SK-N-SH treated with all-trans-retinoic acid at 6 μM for 48 hours (cell line): ENCODE measurements around the gene ABCA7.

Experiments
- ATAC-seq: fragments of 200-7000 bp; cut with Tn5 transposase; 3 replicates; pipeline ENCODE4 v1.9.1; 2020; ENCODE audit warnings: mild to moderate bottlenecking, moderate library complexity
- ARNTL ChIP-seq: fragments of 450-650 bp; formaldehyde crosslinking; IDR thresholded peaks from 2 replicates; pipeline ENCODE4 v1.5.0; 2020; ENCODE audit warnings: low read depth, mild to moderate bottlenecking, moderate library complexity, borderline replicate concordance
- BACH2 ChIP-seq: fragments of 250-450 bp; sonication (Bioruptor Pico); IDR thresholded peaks from 2 replicates; pipeline ENCODE4 v1.9.0; 2021; ENCODE audit warnings: mild to moderate bottlenecking, borderline replicate concordance
- CSDC2 ChIP-seq: fragments of 250-450 bp; sonication (Bioruptor Pico); IDR thresholded peaks from 2 replicates; pipeline ENCODE4 v1.5.0; 2020; ENCODE audit warnings: mild to moderate bottlenecking, moderate library complexity
- ESRRG ChIP-seq: fragments of 250-450 bp; sonication (Bioruptor Pico); IDR thresholded peaks from 2 replicates; pipeline ENCODE4 v1.6.1; 2021; ENCODE audit warnings: mild to moderate bottlenecking
- OSR1 ChIP-seq: fragments of 250-450 bp; sonication (Bioruptor Pico); IDR thresholded peaks from 2 replicates; pipeline ENCODE4 v1.8.0; 2022; ENCODE audit warnings: moderate library complexity, mild to moderate bottlenecking, inconsistent platforms
- PPARA ChIP-seq: fragments of 250-450 bp; sonication (Bioruptor Pico); IDR thresholded peaks from 2 replicates; pipeline ENCODE4 v1.5.0; 2020; ENCODE audit warnings: mild to moderate bottlenecking, borderline replicate concordance
- RARB ChIP-seq: fragments of 250-450 bp; sonication (Bioruptor Pico); IDR thresholded peaks from 2 replicates; pipeline ENCODE4 v1.8.0; 2021; ENCODE audit warnings: mild to moderate bottlenecking, moderate library complexity
- SNAI2 ChIP-seq: fragments of 250-450 bp; sonication (Bioruptor Pico); IDR thresholded peaks from 2 replicates; pipeline ENCODE4 v1.5.0; 2020; ENCODE audit warnings: mild to moderate bottlenecking, moderate library complexity
- TCF4 ChIP-seq: fragments of 250-450 bp; sonication (Bioruptor Pico); IDR thresholded peaks from 2 replicates; pipeline ENCODE4 v1.8.0; 2021; ENCODE audit warnings: mild to moderate bottlenecking, moderate library complexity, borderline replicate concordance
- ZC3H10 ChIP-seq: fragments of 250-450 bp; sonication (Bioruptor Pico); IDR thresholded peaks from 2 replicates; pipeline ENCODE4 v1.5.1; 2021; ENCODE audit warnings: mild to moderate bottlenecking, moderate library complexity
- ZFP3 ChIP-seq: fragments of 250-450 bp; sonication (Bioruptor Pico); IDR thresholded peaks from 2 replicates; pipeline ENCODE4 v1.5.0; 2020; ENCODE audit warnings: mild to moderate bottlenecking, moderate library complexity
- ZFP30 ChIP-seq: fragments of 450-650 bp; formaldehyde crosslinking; IDR thresholded peaks from 2 replicates; pipeline ENCODE4 v1.5.0; 2022; ENCODE audit warnings: mild to moderate bottlenecking, moderate library complexity
- ZNF565 ChIP-seq: fragments of 450-650 bp; formaldehyde crosslinking; conservative IDR thresholded peaks from 2 replicates; pipeline ENCODE4 v1.5.0; 2020; ENCODE audit warnings: low read depth, mild to moderate bottlenecking, moderate library complexity
- ZNF70 ChIP-seq: fragments of 450-650 bp; formaldehyde crosslinking; IDR thresholded peaks from 2 replicates; pipeline ENCODE4 v1.5.0; 2020; ENCODE audit warnings: mild to moderate bottlenecking, moderate library complexity
- ZNF8 ChIP-seq: fragments of 450-650 bp; formaldehyde crosslinking; IDR thresholded peaks from 2 replicates; pipeline ENCODE4 v1.5.0; 2020; ENCODE audit warnings: mild to moderate bottlenecking, moderate library complexity
- TF ChIP-seq, protein P1 (sequence below): fragments of 250-450 bp; sonication (Bioruptor Pico); IDR thresholded peaks from 2 replicates; pipeline ENCODE4 v1.5.0; 2020; ENCODE audit warnings: mild to moderate bottlenecking, moderate library complexity
- TF ChIP-seq, protein P2 (sequence below): fragments of 250-450 bp; sonication (Bioruptor Pico); IDR thresholded peaks from 2 replicates; pipeline ENCODE4 v1.5.1; 2020; ENCODE audit warnings: low read depth, mild to moderate bottlenecking, moderate library complexity
- TF ChIP-seq, protein P3 (sequence below): fragments of 250-450 bp; sonication (Bioruptor Pico); IDR thresholded peaks from 2 replicates; pipeline ENCODE4 v1.8.0; 2020; ENCODE audit warnings: mild to moderate bottlenecking, moderate library complexity, borderline replicate concordance
- TF ChIP-seq, protein P4 (sequence below): fragments of 250-450 bp; sonication (Bioruptor Pico); IDR thresholded peaks from 2 replicates; pipeline ENCODE4 v1.8.0; 2021; ENCODE audit warnings: low read depth, mild to moderate bottlenecking, moderate library complexity, borderline replicate concordance
- TF ChIP-seq, protein P5 (sequence below): fragments of 250-450 bp; sonication (Bioruptor Pico); IDR thresholded peaks from 2 replicates; pipeline ENCODE4 v1.5.1; 2021; ENCODE audit warnings: mild to moderate bottlenecking, moderate library complexity

The ABCA7 gene

DNA sequence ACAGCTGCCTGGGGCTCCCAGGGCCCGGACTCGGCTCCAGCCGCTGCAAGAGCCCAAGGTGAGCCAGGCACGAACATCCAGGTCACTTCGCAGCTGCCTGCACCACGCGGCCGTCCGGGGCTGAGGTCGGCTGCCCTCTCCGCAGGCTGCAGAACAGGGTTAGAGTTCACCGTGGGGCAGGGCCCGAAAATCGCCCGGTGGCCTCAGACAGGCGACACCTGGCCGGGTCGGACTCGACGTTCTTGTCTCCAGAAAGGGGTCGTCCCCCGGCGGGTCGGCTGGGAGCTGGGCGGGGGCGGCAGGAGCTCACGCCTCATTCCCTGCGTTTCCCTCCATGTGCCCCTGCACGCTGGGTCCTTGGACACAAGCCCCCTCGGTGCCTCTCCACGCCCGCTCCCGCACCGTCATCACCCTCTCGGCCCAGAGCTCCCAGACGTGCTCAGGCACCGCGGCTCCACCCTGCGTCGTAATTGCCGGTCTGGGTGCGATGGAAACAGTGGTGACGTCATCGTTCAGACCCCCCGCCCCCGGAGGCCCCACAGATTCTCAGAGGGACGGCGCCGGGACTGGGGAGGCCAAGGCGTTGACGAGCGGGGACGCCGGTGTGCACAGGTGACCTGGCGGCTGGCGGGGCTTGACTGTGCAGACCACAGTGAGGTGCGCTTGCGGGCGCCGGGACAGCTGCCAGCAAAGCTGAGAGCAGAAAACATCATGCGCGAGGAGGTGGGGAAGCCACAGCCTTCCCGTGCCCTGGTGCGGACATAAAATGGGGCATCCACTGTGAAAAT is 43.7 kb upstream of the ABCA7 start:
- peak; percentile 32 for ATAC-seq
- TF ChIP-seq CSDC2 (0 out of 2 replicates have a peak, but pooled peaks have one; percentile 37), ZFP3 (CRISPR knock-in tag) (no peak), BACH2 (CRISPR knock-in tag) (no peak), ESRRG (CRISPR knock-in tag) (no peak), ARNTL (CRISPR knock-in tag) (no peak), ZFP30 (CRISPR knock-in tag) (no peak), RARB (CRISPR knock-in tag) (no peak), PPARA (CRISPR knock-in tag) (peak; percentile 80; the same call in 1 of the 2 replicates), ZNF565 (CRISPR knock-in tag) (no peak), TCF4 (no peak), SNAI2 (peak; percentile 74; the same call in 1 of the 2 replicates), ZNF70 (CRISPR knock-in tag) (no peak)
- TF ChIP-seq, protein P1, sequence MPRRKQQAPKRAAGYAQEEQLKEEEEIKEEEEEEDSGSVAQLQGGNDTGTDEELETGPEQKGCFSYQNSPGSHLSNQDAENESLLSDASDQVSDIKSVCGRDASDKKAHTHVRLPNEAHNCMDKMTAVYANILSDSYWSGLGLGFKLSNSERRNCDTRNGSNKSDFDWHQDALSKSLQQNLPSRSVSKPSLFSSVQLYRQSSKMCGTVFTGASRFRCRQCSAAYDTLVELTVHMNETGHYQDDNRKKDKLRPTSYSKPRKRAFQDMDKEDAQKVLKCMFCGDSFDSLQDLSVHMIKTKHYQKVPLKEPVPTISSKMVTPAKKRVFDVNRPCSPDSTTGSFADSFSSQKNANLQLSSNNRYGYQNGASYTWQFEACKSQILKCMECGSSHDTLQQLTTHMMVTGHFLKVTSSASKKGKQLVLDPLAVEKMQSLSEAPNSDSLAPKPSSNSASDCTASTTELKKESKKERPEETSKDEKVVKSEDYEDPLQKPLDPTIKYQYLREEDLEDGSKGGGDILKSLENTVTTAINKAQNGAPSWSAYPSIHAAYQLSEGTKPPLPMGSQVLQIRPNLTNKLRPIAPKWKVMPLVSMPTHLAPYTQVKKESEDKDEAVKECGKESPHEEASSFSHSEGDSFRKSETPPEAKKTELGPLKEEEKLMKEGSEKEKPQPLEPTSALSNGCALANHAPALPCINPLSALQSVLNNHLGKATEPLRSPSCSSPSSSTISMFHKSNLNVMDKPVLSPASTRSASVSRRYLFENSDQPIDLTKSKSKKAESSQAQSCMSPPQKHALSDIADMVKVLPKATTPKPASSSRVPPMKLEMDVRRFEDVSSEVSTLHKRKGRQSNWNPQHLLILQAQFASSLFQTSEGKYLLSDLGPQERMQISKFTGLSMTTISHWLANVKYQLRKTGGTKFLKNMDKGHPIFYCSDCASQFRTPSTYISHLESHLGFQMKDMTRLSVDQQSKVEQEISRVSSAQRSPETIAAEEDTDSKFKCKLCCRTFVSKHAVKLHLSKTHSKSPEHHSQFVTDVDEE, result no peak; the same call in 1 of the 2 replicates
- TF ChIP-seq, protein P2, sequence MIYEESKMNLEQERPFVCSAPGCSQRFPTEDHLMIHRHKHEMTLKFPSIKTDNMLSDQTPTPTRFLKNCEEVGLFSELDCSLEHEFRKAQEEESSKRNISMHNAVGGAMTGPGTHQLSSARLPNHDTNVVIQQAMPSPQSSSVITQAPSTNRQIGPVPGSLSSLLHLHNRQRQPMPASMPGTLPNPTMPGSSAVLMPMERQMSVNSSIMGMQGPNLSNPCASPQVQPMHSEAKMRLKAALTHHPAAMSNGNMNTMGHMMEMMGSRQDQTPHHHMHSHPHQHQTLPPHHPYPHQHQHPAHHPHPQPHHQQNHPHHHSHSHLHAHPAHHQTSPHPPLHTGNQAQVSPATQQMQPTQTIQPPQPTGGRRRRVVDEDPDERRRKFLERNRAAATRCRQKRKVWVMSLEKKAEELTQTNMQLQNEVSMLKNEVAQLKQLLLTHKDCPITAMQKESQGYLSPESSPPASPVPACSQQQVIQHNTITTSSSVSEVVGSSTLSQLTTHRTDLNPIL (CRISPR knock-in tag), result peak; percentile 93
- TF ChIP-seq, protein P3, sequence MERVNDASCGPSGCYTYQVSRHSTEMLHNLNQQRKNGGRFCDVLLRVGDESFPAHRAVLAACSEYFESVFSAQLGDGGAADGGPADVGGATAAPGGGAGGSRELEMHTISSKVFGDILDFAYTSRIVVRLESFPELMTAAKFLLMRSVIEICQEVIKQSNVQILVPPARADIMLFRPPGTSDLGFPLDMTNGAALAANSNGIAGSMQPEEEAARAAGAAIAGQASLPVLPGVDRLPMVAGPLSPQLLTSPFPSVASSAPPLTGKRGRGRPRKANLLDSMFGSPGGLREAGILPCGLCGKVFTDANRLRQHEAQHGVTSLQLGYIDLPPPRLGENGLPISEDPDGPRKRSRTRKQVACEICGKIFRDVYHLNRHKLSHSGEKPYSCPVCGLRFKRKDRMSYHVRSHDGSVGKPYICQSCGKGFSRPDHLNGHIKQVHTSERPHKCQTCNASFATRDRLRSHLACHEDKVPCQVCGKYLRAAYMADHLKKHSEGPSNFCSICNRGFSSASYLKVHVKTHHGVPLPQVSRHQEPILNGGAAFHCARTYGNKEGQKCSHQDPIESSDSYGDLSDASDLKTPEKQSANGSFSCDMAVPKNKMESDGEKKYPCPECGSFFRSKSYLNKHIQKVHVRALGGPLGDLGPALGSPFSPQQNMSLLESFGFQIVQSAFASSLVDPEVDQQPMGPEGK (CRISPR knock-in tag), result peak; percentile 55; the same call in 1 of the 2 replicates
- TF ChIP-seq, protein P4, sequence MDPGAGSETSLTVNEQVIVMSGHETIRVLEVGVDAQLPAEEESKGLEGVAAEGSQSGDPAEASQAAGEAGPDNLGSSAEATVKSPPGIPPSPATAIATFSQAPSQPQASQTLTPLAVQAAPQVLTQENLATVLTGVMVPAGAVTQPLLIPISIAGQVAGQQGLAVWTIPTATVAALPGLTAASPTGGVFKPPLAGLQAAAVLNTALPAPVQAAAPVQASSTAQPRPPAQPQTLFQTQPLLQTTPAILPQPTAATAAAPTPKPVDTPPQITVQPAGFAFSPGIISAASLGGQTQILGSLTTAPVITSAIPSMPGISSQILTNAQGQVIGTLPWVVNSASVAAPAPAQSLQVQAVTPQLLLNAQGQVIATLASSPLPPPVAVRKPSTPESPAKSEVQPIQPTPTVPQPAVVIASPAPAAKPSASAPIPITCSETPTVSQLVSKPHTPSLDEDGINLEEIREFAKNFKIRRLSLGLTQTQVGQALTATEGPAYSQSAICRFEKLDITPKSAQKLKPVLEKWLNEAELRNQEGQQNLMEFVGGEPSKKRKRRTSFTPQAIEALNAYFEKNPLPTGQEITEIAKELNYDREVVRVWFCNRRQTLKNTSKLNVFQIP, result no peak
- TF ChIP-seq, protein P5, sequence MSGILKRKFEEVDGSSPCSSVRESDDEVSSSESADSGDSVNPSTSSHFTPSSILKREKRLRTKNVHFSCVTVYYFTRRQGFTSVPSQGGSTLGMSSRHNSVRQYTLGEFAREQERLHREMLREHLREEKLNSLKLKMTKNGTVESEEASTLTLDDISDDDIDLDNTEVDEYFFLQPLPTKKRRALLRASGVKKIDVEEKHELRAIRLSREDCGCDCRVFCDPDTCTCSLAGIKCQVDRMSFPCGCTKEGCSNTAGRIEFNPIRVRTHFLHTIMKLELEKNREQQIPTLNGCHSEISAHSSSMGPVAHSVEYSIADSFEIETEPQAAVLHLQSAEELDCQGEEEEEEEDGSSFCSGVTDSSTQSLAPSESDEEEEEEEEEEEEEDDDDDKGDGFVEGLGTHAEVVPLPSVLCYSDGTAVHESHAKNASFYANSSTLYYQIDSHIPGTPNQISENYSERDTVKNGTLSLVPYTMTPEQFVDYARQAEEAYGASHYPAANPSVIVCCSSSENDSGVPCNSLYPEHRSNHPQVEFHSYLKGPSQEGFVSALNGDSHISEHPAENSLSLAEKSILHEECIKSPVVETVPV (CRISPR knock-in tag), result no peak

DNA sequence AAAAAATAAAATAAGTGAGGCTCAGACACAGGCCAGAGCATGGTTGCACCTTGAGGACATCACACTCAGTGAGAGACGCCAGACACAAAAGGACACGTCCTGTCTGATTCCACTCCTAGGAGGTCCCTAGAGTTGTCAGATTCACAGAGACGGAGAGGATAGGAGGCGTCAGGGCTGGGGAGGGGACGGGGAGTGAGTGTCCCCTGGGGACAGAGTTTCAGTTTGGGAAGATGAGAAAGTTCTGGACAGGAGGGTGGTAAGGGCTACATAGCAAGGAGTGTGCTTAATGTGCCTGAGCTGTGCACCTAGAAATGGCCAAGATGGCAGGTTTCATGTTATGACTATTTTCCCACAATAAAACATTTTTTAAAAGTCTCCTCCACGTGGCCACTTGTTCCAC is 41.8 kb upstream of the ABCA7 start:
- no peak for ATAC-seq
- TF ChIP-seq PPARA (CRISPR knock-in tag) (no peak), RARB (CRISPR knock-in tag) (no peak), BACH2 (CRISPR knock-in tag) (no peak), OSR1 (CRISPR knock-in tag) (no peak), ZC3H10 (CRISPR knock-in tag) (no peak), ZFP3 (CRISPR knock-in tag) (no peak), ZNF8 (CRISPR knock-in tag) (no peak), TCF4 (no peak)
- TF ChIP-seq, protein P3 (CRISPR knock-in tag), result no peak
- TF ChIP-seq, protein P4, result no peak
- TF ChIP-seq, protein P5 (CRISPR knock-in tag), result no peak
